Measurements from ENCODE around the gene KLK7.

DNA sequence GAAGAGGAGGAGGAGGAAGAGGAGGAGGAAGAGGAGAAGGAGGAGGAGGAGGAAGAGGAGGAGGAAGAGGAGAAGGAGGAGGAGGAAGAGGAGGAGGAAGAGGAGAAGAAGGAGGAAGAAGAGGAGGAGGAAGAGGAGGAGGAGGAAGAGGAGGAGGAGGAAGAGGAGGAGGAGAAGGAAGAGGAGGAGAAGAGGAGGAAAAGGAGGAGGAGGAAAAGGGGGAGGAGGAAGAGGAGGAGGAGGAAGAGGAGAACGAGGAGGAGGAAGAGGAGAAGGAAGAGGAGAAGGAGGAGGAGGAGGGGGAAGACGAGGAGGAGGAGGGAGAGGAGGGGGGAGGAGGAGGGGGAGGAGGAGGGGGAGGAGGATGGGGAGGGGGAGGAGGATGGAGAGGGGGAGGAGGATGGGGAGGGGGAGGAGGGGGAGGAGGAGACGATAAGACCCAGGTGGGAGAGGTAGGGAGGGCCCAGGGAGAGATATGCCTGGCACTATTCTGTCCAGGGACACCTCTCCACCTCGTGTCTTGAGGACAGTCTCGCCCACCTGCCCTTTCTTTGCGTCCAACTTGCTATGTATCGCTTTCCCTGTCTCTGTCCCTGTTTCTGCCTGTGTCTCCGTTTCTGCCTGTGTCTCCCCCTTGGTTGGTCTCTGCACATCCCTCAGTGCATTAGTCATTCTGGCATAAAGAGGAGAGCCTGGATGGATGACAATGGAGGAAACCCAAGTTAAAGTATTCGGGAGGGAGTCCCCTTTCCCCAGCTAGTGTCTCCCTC lies 23.8 kb downstream of the KLK7 start:
- TF ChIP-seq, protein P1, sequence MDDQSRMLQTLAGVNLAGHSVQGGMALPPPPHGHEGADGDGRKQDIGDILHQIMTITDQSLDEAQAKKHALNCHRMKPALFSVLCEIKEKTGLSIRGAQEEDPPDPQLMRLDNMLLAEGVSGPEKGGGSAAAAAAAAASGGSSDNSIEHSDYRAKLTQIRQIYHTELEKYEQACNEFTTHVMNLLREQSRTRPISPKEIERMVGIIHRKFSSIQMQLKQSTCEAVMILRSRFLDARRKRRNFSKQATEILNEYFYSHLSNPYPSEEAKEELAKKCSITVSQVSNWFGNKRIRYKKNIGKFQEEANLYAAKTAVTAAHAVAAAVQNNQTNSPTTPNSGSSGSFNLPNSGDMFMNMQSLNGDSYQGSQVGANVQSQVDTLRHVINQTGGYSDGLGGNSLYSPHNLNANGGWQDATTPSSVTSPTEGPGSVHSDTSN (IDR thresholded peaks at IDR 0.05): no peak
- TF ChIP-seq, protein P2, sequence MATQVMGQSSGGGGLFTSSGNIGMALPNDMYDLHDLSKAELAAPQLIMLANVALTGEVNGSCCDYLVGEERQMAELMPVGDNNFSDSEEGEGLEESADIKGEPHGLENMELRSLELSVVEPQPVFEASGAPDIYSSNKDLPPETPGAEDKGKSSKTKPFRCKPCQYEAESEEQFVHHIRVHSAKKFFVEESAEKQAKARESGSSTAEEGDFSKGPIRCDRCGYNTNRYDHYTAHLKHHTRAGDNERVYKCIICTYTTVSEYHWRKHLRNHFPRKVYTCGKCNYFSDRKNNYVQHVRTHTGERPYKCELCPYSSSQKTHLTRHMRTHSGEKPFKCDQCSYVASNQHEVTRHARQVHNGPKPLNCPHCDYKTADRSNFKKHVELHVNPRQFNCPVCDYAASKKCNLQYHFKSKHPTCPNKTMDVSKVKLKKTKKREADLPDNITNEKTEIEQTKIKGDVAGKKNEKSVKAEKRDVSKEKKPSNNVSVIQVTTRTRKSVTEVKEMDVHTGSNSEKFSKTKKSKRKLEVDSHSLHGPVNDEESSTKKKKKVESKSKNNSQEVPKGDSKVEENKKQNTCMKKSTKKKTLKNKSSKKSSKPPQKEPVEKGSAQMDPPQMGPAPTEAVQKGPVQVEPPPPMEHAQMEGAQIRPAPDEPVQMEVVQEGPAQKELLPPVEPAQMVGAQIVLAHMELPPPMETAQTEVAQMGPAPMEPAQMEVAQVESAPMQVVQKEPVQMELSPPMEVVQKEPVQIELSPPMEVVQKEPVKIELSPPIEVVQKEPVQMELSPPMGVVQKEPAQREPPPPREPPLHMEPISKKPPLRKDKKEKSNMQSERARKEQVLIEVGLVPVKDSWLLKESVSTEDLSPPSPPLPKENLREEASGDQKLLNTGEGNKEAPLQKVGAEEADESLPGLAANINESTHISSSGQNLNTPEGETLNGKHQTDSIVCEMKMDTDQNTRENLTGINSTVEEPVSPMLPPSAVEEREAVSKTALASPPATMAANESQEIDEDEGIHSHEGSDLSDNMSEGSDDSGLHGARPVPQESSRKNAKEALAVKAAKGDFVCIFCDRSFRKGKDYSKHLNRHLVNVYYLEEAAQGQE (IDR thresholded peaks at IDR 0.05; ENCODE audit: low read depth, low read length): no peak
- no peak for TF ChIP-seq NRF1 (IDR thresholded peaks at IDR 0.05; ENCODE audit: low read depth, low read length)
- TF ChIP-seq SIN3A (IDR thresholded peaks at IDR 0.05; ENCODE audit: borderline replicate concordance, low read depth, low read length): no peak
- TF ChIP-seq FOSL2 (IDR thresholded peaks at IDR 0.05; ENCODE audit: borderline replicate concordance, low read depth): no peak
- no peak for TF ChIP-seq RFX5 (IDR thresholded peaks at IDR 0.05; ENCODE audit: low read length)
- TF ChIP-seq NFIC (IDR thresholded peaks at IDR 0.05; ENCODE audit: borderline replicate concordance): no peak
- TF ChIP-seq, protein P3, sequence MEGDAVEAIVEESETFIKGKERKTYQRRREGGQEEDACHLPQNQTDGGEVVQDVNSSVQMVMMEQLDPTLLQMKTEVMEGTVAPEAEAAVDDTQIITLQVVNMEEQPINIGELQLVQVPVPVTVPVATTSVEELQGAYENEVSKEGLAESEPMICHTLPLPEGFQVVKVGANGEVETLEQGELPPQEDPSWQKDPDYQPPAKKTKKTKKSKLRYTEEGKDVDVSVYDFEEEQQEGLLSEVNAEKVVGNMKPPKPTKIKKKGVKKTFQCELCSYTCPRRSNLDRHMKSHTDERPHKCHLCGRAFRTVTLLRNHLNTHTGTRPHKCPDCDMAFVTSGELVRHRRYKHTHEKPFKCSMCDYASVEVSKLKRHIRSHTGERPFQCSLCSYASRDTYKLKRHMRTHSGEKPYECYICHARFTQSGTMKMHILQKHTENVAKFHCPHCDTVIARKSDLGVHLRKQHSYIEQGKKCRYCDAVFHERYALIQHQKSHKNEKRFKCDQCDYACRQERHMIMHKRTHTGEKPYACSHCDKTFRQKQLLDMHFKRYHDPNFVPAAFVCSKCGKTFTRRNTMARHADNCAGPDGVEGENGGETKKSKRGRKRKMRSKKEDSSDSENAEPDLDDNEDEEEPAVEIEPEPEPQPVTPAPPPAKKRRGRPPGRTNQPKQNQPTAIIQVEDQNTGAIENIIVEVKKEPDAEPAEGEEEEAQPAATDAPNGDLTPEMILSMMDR (IDR thresholded peaks at IDR 0.05): no peak
- TF ChIP-seq GATA2 (CRISPR knock-in tag; IDR thresholded peaks at IDR 0.05): no peak

All from SK-N-SH (cell line).